Fibroblast of lung (primary cell): ENCODE data around the gene UBE2H. TPM values are rescaled to one million over a fixed set of nuclear protein-coding genes. Genes with fewer than 3 reads are reported as not detected.
A peak's percentile ranks its signal among the peaks of the same experiment; 100 is the strongest.

Source experiments
- DNase-seq, 2 donors: peaks; one replicate each; pipeline versions ENCODE4 v3.0.0 to v3.0.0-alpha.2; 2010; ENCODE audit warnings: low read depth in 2 of 2
- H2AFZ ChIP-seq: 2 replicates; pipeline ENCODE4 v1.5.1; 2012; ENCODE audit warnings: low read length, control low read depth, inconsistent platforms
- H3K27ac ChIP-seq: 2 replicates; pipeline ENCODE4 v1.5.1; 2011; ENCODE audit warnings: low read length, control low read depth; ENCODE audit not compliant: insufficient read depth
- H3K27me3 ChIP-seq: 2 replicates; pipeline ENCODE4 v1.5.1; 2011; ENCODE audit warnings: mild to moderate bottlenecking, low read length; ENCODE audit not compliant: control insufficient read depth, insufficient read depth
- H3K36me3 ChIP-seq: 2 replicates; pipeline ENCODE4 v1.5.1; 2011; ENCODE audit warnings: low read length; ENCODE audit not compliant: control insufficient read depth, insufficient read depth
- H3K4me1 ChIP-seq: 2 replicates; pipeline ENCODE4 v1.5.1; 2011; ENCODE audit warnings: low read length; ENCODE audit not compliant: control insufficient read depth, insufficient read depth; ENCODE audit errors: extremely low read depth
- H3K4me2 ChIP-seq: 2 replicates; pipeline ENCODE4 v1.5.1; 2011; ENCODE audit warnings: low read length, control low read depth; ENCODE audit not compliant: insufficient read depth; ENCODE audit errors: extremely low read depth
- H3K4me3 ChIP-seq, 4 experiments: fragments of 200-600 bp in 1 of 4; sonication (generic) in 1 of 4; replicated peaks in 1 of 4; 2 replicates each; pipeline ENCODE4 v1.5.1; 2011 to 2016; ENCODE audit warnings: low read length in 4 of 4, low read depth in 3 of 4, mild to moderate bottlenecking in 3 of 4, control low read depth in 2 of 4, inconsistent platforms in 1 of 4, mixed read lengths in 1 of 4; ENCODE audit not compliant: insufficient read depth in 1 of 4; ENCODE audit errors: control extremely low read depth in 1 of 4
- H3K79me2 ChIP-seq: 2 replicates; pipeline ENCODE4 v1.5.1; 2012; ENCODE audit warnings: mild to moderate bottlenecking, low read length, inconsistent platforms; ENCODE audit not compliant: control insufficient read depth, insufficient read depth
- H3K9ac ChIP-seq: 2 replicates; pipeline ENCODE4 v1.5.1; 2011; ENCODE audit warnings: mild to moderate bottlenecking, low read length, control low read depth; ENCODE audit not compliant: insufficient read depth
- H3K9me3 ChIP-seq: 2 replicates; pipeline ENCODE4 v1.5.1; 2012; ENCODE audit warnings: low read depth, low read length; ENCODE audit not compliant: control insufficient read depth, insufficient read depth
- H4K20me1 ChIP-seq: 2 replicates; pipeline ENCODE4 v1.5.1; 2011; ENCODE audit warnings: low read length; ENCODE audit not compliant: control insufficient read depth, insufficient read depth; ENCODE audit errors: extremely low read depth
- CTCF ChIP-seq, 2 donors: IDR thresholded peaks in 1 of 2; conservative IDR thresholded peaks in 1 of 2; 1 replicate in 1 of 2; 2 replicates in 1 of 2; pipeline ENCODE4 v1.5.1; 2011 to 2012; ENCODE audit warnings: low read length in 2 of 2, control low read depth in 1 of 2, inconsistent platforms in 1 of 2, low read depth in 1 of 2, mild to moderate bottlenecking in 1 of 2
- EZH2 ChIP-seq: IDR thresholded peaks from 2 replicates; pipeline ENCODE4 v1.5.1; 2012; ENCODE audit warnings: low read length, control low read depth, mild to moderate bottlenecking; ENCODE audit errors: missing control alignments
- polyA plus RNA-seq, 2 donors: library from polyadenylated mRNA; depleted of rRNA in 1 of 2; stranded (reverse) in 1 of 2; unstranded in 1 of 2; fragments of >200 nt; gene quantifications; 2 replicates each; pipeline ENCODE4 v1.2.1, GENCODE V29; 2011 to 2012; ENCODE audit warnings: missing spikeins in 1 of 2
- total RNA-seq: library from RNA; depleted of rRNA; stranded (reverse); fragments of >200 nt; gene quantifications from 2 replicates; pipeline ENCODE4 v1.2.1, GENCODE V29; 2014

The UBE2H gene
- total and polyA plus RNA-seq, 2 donors (not counting 1 experiment from before 2014, with no cell fraction given), result 76.0 to 102 TPM

GRCh38 chr7:129950191-129950932, 2.4 kb downstream of the UBE2H start:
- Histone ChIP-seq H3K79me2 (peaks cover 63% of the 10 kb centered on the region), H3K4me2 (peak overlapping the region; percentile 84), H3K4me1 (peaks cover 12% of the 10 kb centered on the region), H3K4me3 (peak overlapping the region; percentile 77 to 93 (median 86)), H3K27ac (peak overlapping the region; percentile 86), H3K27me3 (no peaks in the 10 kb centered on the region), H3K36me3 (no peaks in the 10 kb centered on the region), H3K9ac (peak overlapping the region; percentile 51), H4K20me1 (peaks cover 3% of the 10 kb centered on the region), H3K9me3 (no peaks in the 10 kb centered on the region), H2AFZ (no peak overlapping the region)
- TF ChIP-seq CTCF (conservative IDR thresholded peaks at IDR 0.05 in 1 of 2, IDR thresholded peaks at IDR 0.05 in 1 of 2; ENCODE audit: low read depth in 1 of 2, low read length in 2 of 2) (no peak), EZH2 (no peak)
- peak in 1 of 2 donors; percentile 44 for DNase-seq

DNA sequence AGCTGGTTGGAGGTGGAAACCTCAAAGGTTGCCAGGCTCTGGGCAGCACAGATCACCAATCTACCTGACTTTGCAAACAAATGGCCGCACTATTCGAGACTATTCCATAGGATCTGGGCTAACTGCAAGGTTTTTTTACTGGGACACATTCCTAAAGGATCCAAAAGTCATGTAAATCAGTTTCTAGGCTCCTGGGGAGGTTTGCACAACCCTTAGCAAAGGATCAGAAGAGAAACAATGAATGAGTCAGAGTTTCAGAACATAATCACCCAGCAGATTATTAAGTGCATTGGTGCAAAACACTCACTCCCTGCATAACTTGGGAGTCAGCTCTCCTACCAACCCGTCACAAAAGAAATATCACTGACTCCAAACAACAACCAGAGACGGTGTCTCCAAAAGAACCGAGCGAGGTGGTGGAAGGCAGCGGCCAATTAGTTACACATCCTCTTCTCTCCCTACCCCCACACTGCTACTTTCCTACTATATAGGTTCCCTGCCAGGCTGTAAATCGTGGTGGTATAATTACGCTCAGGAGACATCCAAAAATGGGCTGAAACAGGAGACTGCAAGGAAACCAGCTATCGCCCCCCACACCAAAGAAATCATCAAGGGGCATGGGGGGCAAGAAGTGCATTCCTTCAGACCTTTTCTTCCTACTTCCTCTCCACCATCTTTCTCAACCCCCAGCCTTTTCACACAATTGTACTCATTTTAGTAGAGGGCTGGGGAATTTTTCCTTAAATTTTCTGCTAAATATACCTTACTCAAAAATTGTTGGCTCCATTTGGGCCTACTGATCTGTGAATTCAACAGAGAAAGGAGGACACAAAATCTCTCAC, 3.2 kb downstream of the UBE2H start:
- Histone ChIP-seq H3K27me3 (no peaks in the 10 kb centered on the region), H3K79me2 (peaks cover 71% of the 10 kb centered on the region), H3K36me3 (no peaks in the 10 kb centered on the region), H3K27ac (peak overlapping the region; percentile 86), H2AFZ (no peak overlapping the region), H3K4me1 (peaks cover 12% of the 10 kb centered on the region), H3K9me3 (no peaks in the 10 kb centered on the region), H4K20me1 (peaks cover 3% of the 10 kb centered on the region), H3K9ac (peak overlapping the region; percentile 28), H3K4me2 (peak overlapping the region; percentile 84), H3K4me3 (peak overlapping the region; percentile 77 to 93 (median 86))
- TF ChIP-seq CTCF (conservative IDR thresholded peaks at IDR 0.05 in 1 of 2, IDR thresholded peaks at IDR 0.05 in 1 of 2; ENCODE audit: low read depth in 1 of 2, low read length in 2 of 2) (no peak), EZH2 (no peak)
- DNase-seq, result peak; percentile 88 to 90

DNA sequence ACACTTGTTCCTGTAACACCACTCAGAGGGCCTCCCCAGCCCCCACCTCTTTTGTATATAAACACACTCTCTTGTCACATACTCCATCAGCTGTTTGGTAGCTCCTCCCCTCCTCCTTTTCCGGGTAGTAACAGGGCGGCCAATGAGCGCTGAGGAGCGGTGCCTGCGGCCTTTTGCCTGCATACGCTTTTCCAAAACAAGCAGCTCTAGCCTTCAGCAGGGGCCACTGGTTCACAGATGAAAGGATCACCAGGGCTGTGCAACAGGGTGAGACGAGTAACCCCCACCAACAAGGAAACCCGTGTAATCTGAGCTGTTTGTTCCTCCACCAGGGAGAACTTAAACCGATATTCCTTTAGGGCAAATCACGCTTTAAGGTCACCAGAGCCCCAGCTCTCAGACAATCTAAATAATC, 3.9 kb downstream of the UBE2H start:
- H3K9me3 ChIP-seq, result no peaks in the 10 kb centered on the region
- DNase-seq, result peak; percentile 91 to 98
- TF ChIP-seq CTCF (conservative IDR thresholded peaks at IDR 0.05 in 1 of 2, IDR thresholded peaks at IDR 0.05 in 1 of 2; ENCODE audit: low read depth in 1 of 2, low read length in 2 of 2), result no peak
- TF ChIP-seq EZH2, result no peak
- no peak overlapping the region for H2AFZ ChIP-seq
- H4K20me1 ChIP-seq, result peaks cover 3% of the 10 kb centered on the region
- H3K4me2 ChIP-seq, result peak overlapping the region; percentile 84
- peak overlapping the region; percentile 33 to 93 (median 83) for H3K4me3 ChIP-seq
- H3K27ac ChIP-seq, result peak overlapping the region; percentile 86
- no peaks in the 10 kb centered on the region for H3K27me3 ChIP-seq
- H3K79me2 ChIP-seq, result peaks cover 76% of the 10 kb centered on the region
- H3K36me3 ChIP-seq, result no peaks in the 10 kb centered on the region
- H3K9ac ChIP-seq, result peak overlapping the region; percentile 28
- peaks cover 12% of the 10 kb centered on the region for H3K4me1 ChIP-seq
